Upper lobe of left lung (tissue), 4 donors: Measurements from ENCODE around the gene SORBS1.

ENCODE experiments used
- POLR2A ChIP-seq, 4 donors: fragments of 450-650 bp; IDR thresholded peaks; one replicate each; pipeline ENCODE4 v1.5.1; 2016 to 2017; ENCODE audit warnings: antibody characterized with exemption in 4 of 4, mild to moderate bottlenecking in 2 of 4
- POLR2AphosphoS5 ChIP-seq, 2 donors: sonication (generic); formaldehyde crosslinking; IDR thresholded peaks; one replicate each; pipeline ENCODE4 v1.5.1; 2017; ENCODE audit warnings: antibody characterized with exemption in 2 of 2

GRCh38 chr10:95536017-95536416, 25.2 kb downstream of the SORBS1 start:
- TF ChIP-seq POLR2A (IDR thresholded peaks at IDR 0.05) (no peak), POLR2AphosphoS5 (IDR thresholded peaks at IDR 0.05) (no peak)
